ENCODE measurements around the gene AGBL3. TPM values are rescaled to one million over a fixed set of nuclear protein-coding genes. Genes with fewer than 3 reads are reported as not detected.

The AGBL3 gene
- total and polyA plus RNA-seq, 9 of the 15 experiments (the other 6 are each of a cell fraction or from before 2014, with no cell fraction given), result 0.54 to 2.9 (median 1.7) TPM

- no peak for TF ChIP-seq SP2 (IDR thresholded peaks at IDR 0.05; ENCODE audit: extremely low read depth, low read depth, low read length, poor library complexity, severe bottlenecking)
- TF ChIP-seq ZNF436 (CRISPR knock-in tag; IDR thresholded peaks at IDR 0.05), result no peak
- no peak for TF ChIP-seq MEF2D (tag; conservative IDR thresholded peaks at IDR 0.05; ENCODE audit: low read depth)
Measured at GRCh38 chr7:134936893-134937510, 49.3 kb upstream of the AGBL3 start (continued).

DNA sequence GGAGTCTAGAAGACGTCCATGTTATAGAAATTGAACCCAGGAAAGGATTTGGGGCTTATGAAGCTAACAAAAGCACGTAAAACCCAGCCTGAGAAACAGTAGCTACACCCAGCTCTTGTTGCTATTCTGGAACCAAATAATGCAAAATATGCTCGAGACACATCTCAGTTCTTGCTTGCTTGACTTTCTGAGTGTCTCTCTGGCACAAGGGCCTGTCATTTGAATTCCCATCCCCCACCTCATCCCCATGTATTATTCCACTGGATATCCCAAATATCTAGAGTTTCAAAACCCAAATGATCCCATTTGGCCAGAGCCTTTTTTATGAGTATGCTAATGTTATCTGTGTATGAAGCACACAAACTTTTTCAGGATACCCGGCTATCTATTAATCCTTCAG, 48.2 kb upstream of the AGBL3 start:
- Histone ChIP-seq H3K4me3 (no peak overlapping the region), H3K79me2 (ENCODE audit: control insufficient read depth, insufficient read depth, low read length) (no peaks in the 10 kb centered on the region), H3K27me3 (ENCODE audit: control insufficient read depth in 2 of 2, insufficient read depth in 2 of 2, low read length in 2 of 2) (peaks cover 11 to 22% of the 10 kb centered on the region in 2 experiments; a peak in 4 of 5 replicates), H3K4me2 (ENCODE audit: insufficient read depth, low read length) (no peak overlapping the region), H3K4me1 (replicated peaks in 1 of 2; ENCODE audit: control insufficient read depth in 2 of 2, insufficient read depth in 2 of 2, low read length in 2 of 2) (0 out of 5 replicates have a peak, but pooled peaks cover 0 to 2% of the 10 kb centered on the region in 2 experiments), H3K9ac (ENCODE audit: insufficient read depth in 1 of 2, low read depth in 2 of 2, low read length in 2 of 2) (no peak overlapping the region), H3K36me3 (ENCODE audit: control insufficient read depth, insufficient read depth, low read length) (no peaks in the 10 kb centered on the region), H4K20me1 (replicated peaks; ENCODE audit: control insufficient read depth, insufficient read depth, low read length) (no peaks in the 10 kb centered on the region), H3K27ac (ENCODE audit: extremely low read depth, low read depth, low read length) (no peak overlapping the region), H3K9me3 (replicated peaks; ENCODE audit: control insufficient read depth, insufficient read depth, low read depth, low read length) (no peaks in the 10 kb centered on the region), H3K9me1 (ENCODE audit: control insufficient read depth, insufficient read depth, low read length) (no peaks in the 10 kb centered on the region), H2AFZ (ENCODE audit: low read depth, low read length) (no peak overlapping the region)
- CTCF ChIA-PET (ENCODE audit: low intra/inter-chr PET ratio), result no interaction called here
- POLR2A ChIA-PET, result interaction anchor here (1.1 kb wide), 1 partner anchor 20 kb away, joined by 3 read pairs; no protein-coding TSS in a partner anchor
- ATAC-seq, result no peak
- DNase-seq (ENCODE audit: extremely low read depth in 1 of 4, low spot score in 3 of 4), result no peak
- no peak for FAIRE-seq
- intact Hi-C loops (cut with micrococcal nuclease), result no loop called here
- in situ Hi-C loops (cut with MboI), result no loop called here
- WGBS (ENCODE audit: insufficient coverage, low coverage, missing lambda C conversion rate), result under 1% methylated on average over 4 of the region's 4 CpGs
- BruUV-seq (replicated peaks), result no TSS peak
- no peak for TF ChIP-seq ZNF146 (CRISPR knock-in tag; IDR thresholded peaks at IDR 0.05; ENCODE audit: unreplicated experiment)
- TF ChIP-seq CBFA2T3 (IDR thresholded peaks at IDR 0.05), result no peak
- TF ChIP-seq PBX2 (CRISPR knock-in tag; IDR thresholded peaks at IDR 0.05; ENCODE audit: low read depth), result no peak
- TF ChIP-seq PBX2 (tag; conservative IDR thresholded peaks at IDR 0.05; ENCODE audit: low read depth), result no peak
- TF ChIP-seq XRCC3 (IDR thresholded peaks at IDR 0.05), result no peak
- TF ChIP-seq EP300 (IDR thresholded peaks at IDR 0.05; ENCODE audit: low read length), result no peak
- TF ChIP-seq RBFOX2 (IDR thresholded peaks at IDR 0.05; ENCODE audit: low read depth, low read length), result no peak
- TF ChIP-seq RFX1 (IDR thresholded peaks at IDR 0.05), result no peak
- no peak for TF ChIP-seq FOXK1 (CRISPR knock-in tag; IDR thresholded peaks at IDR 0.05; ENCODE audit: borderline replicate concordance)
- TF ChIP-seq ETS2 (tag; IDR thresholded peaks at IDR 0.05; ENCODE audit: borderline replicate concordance, poor library complexity, severe bottlenecking), result no peak
- TF ChIP-seq ZNF766 (CRISPR knock-in tag; conservative IDR thresholded peaks at IDR 0.05), result no peak
- TF ChIP-seq GABPA (tag; conservative IDR thresholded peaks at IDR 0.05; ENCODE audit: low read depth), result no peak
- TF ChIP-seq NELFE (IDR thresholded peaks at IDR 0.05; ENCODE audit: insufficient read depth, insufficient read length), result no peak
- TF ChIP-seq RUNX1 (IDR thresholded peaks at IDR 0.05; ENCODE audit: low read depth), result no peak
- TF ChIP-seq, protein P1, sequence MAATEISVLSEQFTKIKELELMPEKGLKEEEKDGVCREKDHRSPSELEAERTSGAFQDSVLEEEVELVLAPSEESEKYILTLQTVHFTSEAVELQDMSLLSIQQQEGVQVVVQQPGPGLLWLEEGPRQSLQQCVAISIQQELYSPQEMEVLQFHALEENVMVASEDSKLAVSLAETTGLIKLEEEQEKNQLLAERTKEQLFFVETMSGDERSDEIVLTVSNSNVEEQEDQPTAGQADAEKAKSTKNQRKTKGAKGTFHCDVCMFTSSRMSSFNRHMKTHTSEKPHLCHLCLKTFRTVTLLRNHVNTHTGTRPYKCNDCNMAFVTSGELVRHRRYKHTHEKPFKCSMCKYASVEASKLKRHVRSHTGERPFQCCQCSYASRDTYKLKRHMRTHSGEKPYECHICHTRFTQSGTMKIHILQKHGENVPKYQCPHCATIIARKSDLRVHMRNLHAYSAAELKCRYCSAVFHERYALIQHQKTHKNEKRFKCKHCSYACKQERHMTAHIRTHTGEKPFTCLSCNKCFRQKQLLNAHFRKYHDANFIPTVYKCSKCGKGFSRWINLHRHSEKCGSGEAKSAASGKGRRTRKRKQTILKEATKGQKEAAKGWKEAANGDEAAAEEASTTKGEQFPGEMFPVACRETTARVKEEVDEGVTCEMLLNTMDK (IDR thresholded peaks at IDR 0.05; ENCODE audit: borderline replicate concordance, insufficient read depth, low read depth, low read length, poor library complexity, severe bottlenecking), result no peak
